ENCODE measurements around the gene ABCA1. TPM values are rescaled to one million over a fixed set of nuclear protein-coding genes. Genes with fewer than 3 reads are reported as not detected.

ABCA1 gene
- total RNA-seq, 4 donors from 2014 or later, result 24.5 to 89.1 (median 48.5) TPM

- peaks cover 57% of the 10 kb centered on the region for H3K4me1 ChIP-seq
- no peak for DNase-seq (ENCODE audit: low spot score in 2 of 2)
- no peak overlapping the region for H3K4me3 ChIP-seq
- H3K27ac ChIP-seq, result no peak overlapping the region
- TF ChIP-seq CTCF (IDR thresholded peaks at IDR 0.05), result peak; percentile 41 to 61
- no peak for TF ChIP-seq POLR2AphosphoS5 (IDR thresholded peaks at IDR 0.05)
- no peak for TF ChIP-seq EP300 (IDR thresholded peaks at IDR 0.05)
- TF ChIP-seq POLR2A (IDR thresholded peaks at IDR 0.05), result no peak
- H3K27me3 ChIP-seq, result no peaks in the 10 kb centered on the region
- WGBS, result 39% methylated on average over 4 of the region's 4 CpGs
- H3K36me3 ChIP-seq, result peaks cover 21% of the 10 kb centered on the region
- no peaks in the 10 kb centered on the region for H3K9me3 ChIP-seq
Measured at GRCh38 chr9:104863180-104863883, 64.6 kb downstream of the ABCA1 start.

GRCh38 chr9:104861397-104861796 lies 66.6 kb downstream of the ABCA1 start:
- TF ChIP-seq CTCF (IDR thresholded peaks at IDR 0.05), result no peak
- no peak for TF ChIP-seq EP300 (IDR thresholded peaks at IDR 0.05)
- TF ChIP-seq POLR2AphosphoS5 (IDR thresholded peaks at IDR 0.05), result no peak
- TF ChIP-seq POLR2A (IDR thresholded peaks at IDR 0.05), result no peak
- Histone ChIP-seq H3K4me3 (no peak overlapping the region), H3K27me3 (no peaks in the 10 kb centered on the region), H3K4me1 (peaks cover 60% of the 10 kb centered on the region), H3K36me3 (peaks cover 10% of the 10 kb centered on the region), H3K27ac (peak overlapping the region; percentile 29), H3K9me3 (no peaks in the 10 kb centered on the region)
- WGBS, result 63% methylated on average over 2 of the region's 2 CpGs
- no peak for DNase-seq (ENCODE audit: low spot score in 2 of 2)

- no peaks in the 10 kb centered on the region for H3K27me3 ChIP-seq
- no peak for DNase-seq (ENCODE audit: low spot score in 2 of 2)
- WGBS, result 36% methylated on average over 2 of the region's 2 CpGs
- no peaks in the 10 kb centered on the region for H3K9me3 ChIP-seq
- TF ChIP-seq POLR2AphosphoS5 (IDR thresholded peaks at IDR 0.05) (no peak), POLR2A (IDR thresholded peaks at IDR 0.05) (no peak), CTCF (IDR thresholded peaks at IDR 0.05) (no peak), EP300 (IDR thresholded peaks at IDR 0.05) (no peak)
- peaks cover 61% of the 10 kb centered on the region for H3K4me1 ChIP-seq
- peaks cover 18% of the 10 kb centered on the region for H3K36me3 ChIP-seq
- H3K27ac ChIP-seq, result peak overlapping the region; percentile 44
- H3K4me3 ChIP-seq, result no peak overlapping the region
Measured at GRCh38 chr9:104860263-104860662, 67.7 kb downstream of the ABCA1 start.

- H3K27ac ChIP-seq, result peak overlapping the region; percentile 44
Measured at GRCh38 chr9:104858846-104859245, 69.1 kb downstream of the ABCA1 start.

GRCh38 chr9:104858271-104858670 lies 69.7 kb downstream of the ABCA1 start:
- Histone ChIP-seq H3K9me3 (no peaks in the 10 kb centered on the region), H3K27ac (no peak overlapping the region), H3K4me1 (peaks cover 41% of the 10 kb centered on the region), H3K36me3 (peaks cover 25% of the 10 kb centered on the region), H3K27me3 (no peaks in the 10 kb centered on the region), H3K4me3 (no peak overlapping the region)
- no peak for TF ChIP-seq POLR2A (IDR thresholded peaks at IDR 0.05)
- no peak for TF ChIP-seq POLR2AphosphoS5 (IDR thresholded peaks at IDR 0.05)
- TF ChIP-seq CTCF (IDR thresholded peaks at IDR 0.05), result no peak
- no peak for TF ChIP-seq EP300 (IDR thresholded peaks at IDR 0.05)
- DNase-seq (ENCODE audit: low spot score in 2 of 2), result no peak
- WGBS, result 46% methylated on average over 4 of the region's 4 CpGs

More at GRCh38 chr9:104858846-104859245, 69.1 kb downstream of the ABCA1 start:
- Histone ChIP-seq H3K9me3 (no peaks in the 10 kb centered on the region), H3K4me3 (no peak overlapping the region), H3K4me1 (peaks cover 47% of the 10 kb centered on the region), H3K27me3 (no peaks in the 10 kb centered on the region), H3K36me3 (peaks cover 20% of the 10 kb centered on the region)
- 14% methylated on average over 1 of the region's 1 CpG for WGBS
- no peak for DNase-seq (ENCODE audit: low spot score in 2 of 2)
- no peak for TF ChIP-seq POLR2A (IDR thresholded peaks at IDR 0.05)
